ENCODE data around the gene SPDYE16. TPM values are rescaled to one million over a fixed set of nuclear protein-coding genes. Genes with fewer than 3 reads are reported as not detected.
"Not testable (repeated sequence)": the region's sequence is repeated elsewhere in the genome, so short reads cannot be mapped to it uniquely, and the experiment has no call there.

SPDYE16 gene
- total and polyA plus RNA-seq, 12 donors, result 0.16 to 2.9 (median 0.40) TPM; not detected in 3

GRCh38 chr7:76484456-76484855, 58.6 kb downstream of the SPDYE16 start:
- DNase-seq; intact Hi-C loops (cut with DNase I); H3K9me3 ChIP-seq (replicated peaks in 1 of 3); H3K27me3 ChIP-seq; H3K4me1 ChIP-seq (replicated peaks in 1 of 2); H3K36me3 ChIP-seq (replicated peaks in 1 of 2); H3K27ac ChIP-seq; H3K4me3 ChIP-seq: not testable (repeated sequence)
- WGBS, 4 donors, result 77 to 96% methylated on average over 5 to 6 of the region's 12 CpGs; no CpG with 5 or more reads in 2 of the 4 donors

- WGBS, 4 donors, result 90 to 95% (median 91%) methylated on average over 12 to 17 of the region's 17 CpGs; no CpG with 5 or more reads in 1 of the 4 donors
- H3K27me3 ChIP-seq, result not testable (repeated sequence)
Observed at GRCh38 chr7:76483081-76483480, 60.0 kb downstream of the SPDYE16 start.

GRCh38 chr7:76482660-76483059, 60.4 kb downstream of the SPDYE16 start:
- H3K9me3 ChIP-seq (replicated peaks in 1 of 3); intact Hi-C loops (cut with DNase I); H3K4me1 ChIP-seq (replicated peaks in 1 of 2); H3K4me3 ChIP-seq; H3K36me3 ChIP-seq (replicated peaks in 1 of 2); H3K27me3 ChIP-seq; H3K27ac ChIP-seq; DNase-seq: not testable (repeated sequence)
- WGBS, 4 donors, result 93 to 97% (median 94%) methylated on average over 18 to 24 of the region's 24 CpGs

More at GRCh38 chr7:76483081-76483480, 60.0 kb downstream of the SPDYE16 start:
- H3K9me3 ChIP-seq (replicated peaks in 1 of 3); H3K4me1 ChIP-seq (replicated peaks in 1 of 2); intact Hi-C loops (cut with DNase I); H3K4me3 ChIP-seq; H3K27ac ChIP-seq; H3K36me3 ChIP-seq (replicated peaks in 1 of 2); DNase-seq: not testable (repeated sequence)

Small RNA genes lying within 50 kb of the gene (small RNA-seq; reads per million reads assigned to genes)
- gene RF00019, result 0 reads per million in 2 donors

Other genes starting within 250 kb of the SPDYE16 start
- 1,000 to 10,000 TPM in 1 of 9 donors, 100 to 1,000 TPM in 7, 10 to 100 TPM in 1; 69.5 to 1,192 (median 720) TPM for gene HSPB1, start 240.6 kb downstream of the SPDYE16 start, total RNA-seq
- 1,000 to 10,000 TPM in 2 of 3 donors, 10 to 100 TPM in 1; 83.3 to 2,276 (median 1,235) TPM for gene HSPB1, start 240.6 kb downstream of the SPDYE16 start, polyA plus RNA-seq
- 100 to 1,000 TPM in 5 of 9 donors, 10 to 100 TPM in 4; 63.4 to 272 (median 100) TPM for gene YWHAG, start 184.3 kb downstream of the SPDYE16 start, total RNA-seq
- gene YWHAG, start 184.3 kb downstream of the SPDYE16 start, polyA plus RNA-seq, result 100 to 1,000 TPM in 1 of 3 donors, 10 to 100 TPM in 2; 50.5 to 309 (median 68.6) TPM
- gene SSC4D, start 133.6 kb downstream of the SPDYE16 start, total RNA-seq, result 10 to 100 TPM in 1 of 9 donors, 1 to 10 TPM in 7, under 1 TPM in 1; 0.60 to 10.7 (median 1.9) TPM
- 1 to 10 TPM in 2 of 3 donors, under 1 TPM in 1; 0.93 to 8.3 (median 3.9) TPM for gene SSC4D, start 133.6 kb downstream of the SPDYE16 start, polyA plus RNA-seq
- gene ZP3, start 118.3 kb downstream of the SPDYE16 start, total RNA-seq, result 10 to 100 TPM in 1 of 9 donors, 1 to 10 TPM in 8; 4.2 to 21.3 (median 6.7) TPM
- 10 to 100 TPM in 1 of 3 donors, 1 to 10 TPM in 2; 2.2 to 13.3 (median 9.8) TPM for gene ZP3, start 118.3 kb downstream of the SPDYE16 start, polyA plus RNA-seq
- gene DTX2, start 81.6 kb downstream of the SPDYE16 start, total RNA-seq, result 10 to 100 TPM in 8 of 9 donors, 1 to 10 TPM in 1; 3.9 to 21.7 (median 16.0) TPM
- 10 to 100 TPM in 2 of 3 donors, 1 to 10 TPM in 1; 2.8 to 83.7 (median 23.2) TPM for gene DTX2, start 81.6 kb downstream of the SPDYE16 start, polyA plus RNA-seq
- 1 to 10 TPM in 3 of 9 donors, under 1 TPM in 5, not detected in 1; 0.22 to 2.6 (median 0.89) TPM for gene UPK3B, start 32.7 kb downstream of the SPDYE16 start, total RNA-seq
- under 1 TPM in 2 of 3 donors, not detected in 1; 0.56 to 0.84 TPM for gene UPK3B, start 32.7 kb downstream of the SPDYE16 start, polyA plus RNA-seq
- 10 to 100 TPM in 4 of 9 donors, 1 to 10 TPM in 5; 2.1 to 24.8 (median 8.9) TPM for gene POMZP3, start 84.0 kb upstream of the SPDYE16 start, total RNA-seq
- gene POMZP3, start 84.0 kb upstream of the SPDYE16 start, polyA plus RNA-seq, result 10 to 100 TPM in 2 of 3 donors, 1 to 10 TPM in 1; 9.6 to 15.6 (median 14.0) TPM

All from adrenal gland (tissue), 12 donors.